ENCODE data around the gene SNX24.

The SNX24 gene

GRCh38 chr5:122924203-122924602, 78.8 kb downstream of the SNX24 start:
- no peak for DNase-seq

- no peak for DNase-seq
Observed at GRCh38 chr5:122924719-122925395, 79.4 kb downstream of the SNX24 start.

- DNase-seq, result no peak
Observed at GRCh38 chr5:122929001-122929400, 83.6 kb downstream of the SNX24 start.

- no peak for DNase-seq
Observed at GRCh38 chr5:122929980-122930379, 84.6 kb downstream of the SNX24 start.

GRCh38 chr5:122933956-122934355, 88.5 kb downstream of the SNX24 start:
- no peak for DNase-seq

GRCh38 chr5:122936088-122936487, 90.7 kb downstream of the SNX24 start:
- DNase-seq, result no peak

- no peak for DNase-seq
Observed at GRCh38 chr5:122937914-122938313, 92.5 kb downstream of the SNX24 start.

- DNase-seq, result no peak
Observed at GRCh38 chr5:122940890-122941289, 95.5 kb downstream of the SNX24 start.

- no peak for DNase-seq
Observed at GRCh38 chr5:122941737-122942136, 96.3 kb downstream of the SNX24 start.

GRCh38 chr5:122942164-122942914, 96.9 kb downstream of the SNX24 start:
- no peak for DNase-seq

- DNase-seq, result no peak
Observed at GRCh38 chr5:122943050-122943698, 97.8 kb downstream of the SNX24 start.

- DNase-seq, result no peak
Observed at GRCh38 chr5:122944051-122944450, 98.6 kb downstream of the SNX24 start.

- no peak for DNase-seq
Observed at GRCh38 chr5:122947372-122947771, 102.0 kb downstream of the SNX24 start.

GRCh38 chr5:122947772-122948171, 102.4 kb downstream of the SNX24 start:
- DNase-seq, result no peak

- DNase-seq, result no peak
Observed at GRCh38 chr5:122948319-122948718, 102.9 kb downstream of the SNX24 start.

GRCh38 chr5:122951658-122952057, 106.2 kb downstream of the SNX24 start:
- DNase-seq, result no peak

GRCh38 chr5:122954719-122955118, 109.3 kb downstream of the SNX24 start:
- DNase-seq, result no peak

- no peak for DNase-seq
Observed at GRCh38 chr5:122957457-122957856, 112.0 kb downstream of the SNX24 start.

- no peak for DNase-seq
Observed at GRCh38 chr5:122959740-122960445, 114.5 kb downstream of the SNX24 start.

GRCh38 chr5:122963305-122963704, 117.9 kb downstream of the SNX24 start:
- no peak for DNase-seq

- DNase-seq, result no peak
Observed at GRCh38 chr5:122965111-122965510, 119.7 kb downstream of the SNX24 start.

- no peak for DNase-seq
Observed at GRCh38 chr5:122967085-122967484, 121.7 kb downstream of the SNX24 start.

GRCh38 chr5:122967625-122968024, 122.2 kb downstream of the SNX24 start:
- no peak for DNase-seq

Measured in activated CD4-positive, alpha-beta T cell treated with anti-CD3 and anti-CD28 coated beads for 4 hours (primary cell).